K562 (cell line): ENCODE results near the gene GNRHR. TPM values are rescaled to one million over a fixed set of nuclear protein-coding genes. Genes with fewer than 3 reads are reported as not detected.

Experiments
- EGR1 ChIP-seq: fragments of 450-650 bp; conservative IDR thresholded peaks from 2 replicates; pipeline ENCODE4 v1.6.1; 2017; ENCODE audit warnings: mild to moderate bottlenecking
- ELF1 ChIP-seq: fragments of 200-800 bp; sonication (Bioruptor generic); IDR thresholded peaks from 2 replicates; pipeline ENCODE4 v1.6.1; 2016; ENCODE audit warnings: missing genetic modification characterization, missing compliant biosample characterization
- FOXK2 ChIP-seq, 2 experiments: fragments of 450-650 bp; IDR thresholded peaks in 1 of 2; conservative IDR thresholded peaks in 1 of 2; 2 replicates each; pipeline ENCODE4 v1.6.1; 2016; ENCODE audit warnings: low read depth in 2 of 2, mild to moderate bottlenecking in 1 of 2
- HDAC2 ChIP-seq: fragments of 450-650 bp; IDR thresholded peaks from 2 replicates; pipeline ENCODE4 v1.6.1; 2016; ENCODE audit warnings: mild to moderate bottlenecking
- HMG20B ChIP-seq: fragments of 250-450 bp; sonication (Bioruptor Pico); IDR thresholded peaks from 2 replicates; pipeline ENCODE4 v1.5.0; 2021; ENCODE audit warnings: mild to moderate bottlenecking
- HSF4 ChIP-seq: fragments of 250-450 bp; sonication (Bioruptor Pico); IDR thresholded peaks from 2 replicates; pipeline ENCODE4 v2.1.2; 2022; ENCODE audit warnings: mild to moderate bottlenecking, moderate library complexity, borderline replicate concordance
- MAFK ChIP-seq: IDR thresholded peaks from 2 replicates; pipeline ENCODE4 v1.6.1; 2011; ENCODE audit warnings: low read length, improper control_type of control experiment
- RAD21 ChIP-seq, 2 experiments: fragments of 250-450 bp in 1 of 2; fragments of 450-650 bp in 1 of 2; sonication (Bioruptor Pico) in 1 of 2; formaldehyde crosslinking in 1 of 2; IDR thresholded peaks in 1 of 2; conservative IDR thresholded peaks in 1 of 2; 2 replicates each; pipeline versions ENCODE4 v1.4.0 to v1.8.0; 2020 to 2022; ENCODE audit warnings: mild to moderate bottlenecking in 2 of 2, moderate library complexity in 1 of 2
- RAD51 ChIP-seq: fragments of 450-650 bp; IDR thresholded peaks from 2 replicates; pipeline ENCODE4 v1.7.1; 2016; ENCODE audit warnings: low read depth, mild to moderate bottlenecking, borderline replicate concordance
- SRF ChIP-seq, 2 experiments: fragments of 250-450, 450-650 bp in 1 of 2; sonication (Bioruptor Pico) in 1 of 2; sonication (generic) in 1 of 2; formaldehyde crosslinking; IDR thresholded peaks; 2 replicates each; pipeline versions ENCODE4 v1.5.0 to v1.5.1; 2020 to 2022; ENCODE audit warnings: mild to moderate bottlenecking in 1 of 2, missing genetic modification reagents in 1 of 2
- TAF15 ChIP-seq: fragments of 200-400 bp; formaldehyde crosslinking; IDR thresholded peaks from 2 replicates; pipeline ENCODE4 v1.6.1; 2017; ENCODE audit warnings: mild to moderate bottlenecking, low read depth, low read length, moderate library complexity
- TRIM24 ChIP-seq, 2 experiments: fragments of 450-650 bp; IDR thresholded peaks; 2 replicates each; pipeline ENCODE4 v1.6.1; 2016
- ZBTB8A ChIP-seq: fragments of 450-650 bp; IDR thresholded peaks from 2 replicates; pipeline ENCODE4 v1.6.1; 2018; ENCODE audit warnings: mild to moderate bottlenecking, moderate library complexity; ENCODE audit not compliant: partially characterized antibody
- ZEB2 ChIP-seq: fragments of 450-650 bp; IDR thresholded peaks from 2 replicates; pipeline ENCODE4 v1.6.1; 2016
- ZNF212 ChIP-seq: fragments of 450-650 bp; formaldehyde crosslinking; IDR thresholded peaks from 2 replicates; pipeline ENCODE4 v1.4.0; 2020; ENCODE audit warnings: mild to moderate bottlenecking
- ZNF41 ChIP-seq: fragments of 250-450 bp; sonication (Bioruptor Pico); conservative IDR thresholded peaks from 2 replicates; pipeline ENCODE4 v1.4.0; 2020; ENCODE audit warnings: mild to moderate bottlenecking
- ZNF57 ChIP-seq: fragments of 450-650 bp; formaldehyde crosslinking; IDR thresholded peaks from 2 replicates; pipeline ENCODE4 v1.4.0; 2020; ENCODE audit warnings: mild to moderate bottlenecking, moderate library complexity
- polyA plus RNA-seq, 8 experiments: library from polyadenylated mRNA; depleted of rRNA in 4 of 8; stranded (reverse) in 5 of 8; unstranded in 3 of 8; fragments of >200 nt; fragmentation: Nextera tagmentation in 2 of 8; fragmentation: Illumina TruSeq in 1 of 8; extraction: Ambion mirVana in 2 of 8; extraction: Trizol in 1 of 8; gene quantifications; 2 replicates each; pipeline versions ENCODE4 v1.2.1 to v1.2.3, GENCODE V29; 2011 to 2014; ENCODE audit warnings: inconsistent platforms in 1 of 8, missing spikeins in 1 of 8
- total RNA-seq, 7 experiments: library from RNA; depleted of rRNA in 6 of 7; stranded (reverse); fragments of >200 nt in 6 of 7; fragmentation: Illumina TruSeq in 2 of 7; extraction: Trizol in 2 of 7; gene quantifications; 2 replicates each; pipeline versions ENCODE4 v1.2.1 to v1.2.3, GENCODE V29; 2011 to 2021; ENCODE audit warnings: low replicate concordance in 1 of 7
- TF ChIP-seq, protein P1 (sequence below): fragments of 450-650 bp; IDR thresholded peaks from 2 replicates; pipeline ENCODE4 v1.6.1; 2016; ENCODE audit warnings: borderline replicate concordance
- TF ChIP-seq, protein P2 (sequence below): fragments of 250-450 bp; sonication (Bioruptor Pico); IDR thresholded peaks from 2 replicates; pipeline ENCODE4 v1.8.0; 2022; ENCODE audit warnings: moderate library complexity, mild to moderate bottlenecking, inconsistent platforms
- TF ChIP-seq, protein P3 (sequence below): sonication (generic); formaldehyde crosslinking; IDR thresholded peaks from 2 replicates; pipeline ENCODE4 v1.8.0; 2022; ENCODE audit warnings: mild to moderate bottlenecking, missing genetic modification reagents
- TF ChIP-seq, protein P4 (sequence below): fragments of 250-450 bp; sonication (Bioruptor Pico); IDR thresholded peaks from 2 replicates; pipeline ENCODE4 v1.4.0; 2020; ENCODE audit warnings: mild to moderate bottlenecking

The GNRHR gene
- total and polyA plus RNA-seq, 9 of the 15 experiments (the other 6 are each of a cell fraction or from before 2014, with no cell fraction given): 0.06 to 0.13 TPM; not detected in 7

DNA sequence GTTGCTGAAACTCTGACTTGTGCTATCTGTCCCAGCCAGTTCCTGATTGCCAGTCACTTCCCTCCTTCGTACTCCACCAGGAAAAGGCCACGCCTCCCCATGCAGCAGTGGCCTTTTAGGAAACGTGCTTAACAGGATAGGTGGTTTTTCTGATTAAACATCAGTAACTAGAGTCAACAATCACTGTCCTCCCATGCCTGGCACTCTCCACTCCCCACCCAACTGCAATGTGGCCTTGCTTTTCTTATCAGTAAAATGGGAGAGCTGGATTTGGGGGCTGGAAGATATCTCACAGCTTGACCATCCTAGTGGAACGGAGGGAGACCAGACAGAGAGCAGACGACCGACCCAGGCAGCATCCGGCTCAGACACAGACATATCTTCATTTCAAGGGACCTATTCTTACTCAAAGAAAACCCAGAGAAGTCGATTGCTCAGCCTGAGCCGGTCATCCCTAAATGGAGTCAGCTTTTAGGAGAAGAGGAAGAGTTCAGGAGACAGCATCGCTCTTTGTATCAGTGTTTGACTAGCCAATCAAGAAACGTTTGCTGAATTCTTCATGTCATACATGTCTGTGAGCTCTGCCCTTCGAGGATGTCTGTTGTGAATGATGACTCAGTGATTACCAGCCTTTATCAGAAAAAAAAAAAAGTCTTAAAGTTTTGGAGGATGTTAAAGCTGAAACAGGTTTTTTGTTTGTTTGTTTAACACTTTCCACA is 40.5 kb downstream of the GNRHR start (continued):
- TF ChIP-seq, protein P1, sequence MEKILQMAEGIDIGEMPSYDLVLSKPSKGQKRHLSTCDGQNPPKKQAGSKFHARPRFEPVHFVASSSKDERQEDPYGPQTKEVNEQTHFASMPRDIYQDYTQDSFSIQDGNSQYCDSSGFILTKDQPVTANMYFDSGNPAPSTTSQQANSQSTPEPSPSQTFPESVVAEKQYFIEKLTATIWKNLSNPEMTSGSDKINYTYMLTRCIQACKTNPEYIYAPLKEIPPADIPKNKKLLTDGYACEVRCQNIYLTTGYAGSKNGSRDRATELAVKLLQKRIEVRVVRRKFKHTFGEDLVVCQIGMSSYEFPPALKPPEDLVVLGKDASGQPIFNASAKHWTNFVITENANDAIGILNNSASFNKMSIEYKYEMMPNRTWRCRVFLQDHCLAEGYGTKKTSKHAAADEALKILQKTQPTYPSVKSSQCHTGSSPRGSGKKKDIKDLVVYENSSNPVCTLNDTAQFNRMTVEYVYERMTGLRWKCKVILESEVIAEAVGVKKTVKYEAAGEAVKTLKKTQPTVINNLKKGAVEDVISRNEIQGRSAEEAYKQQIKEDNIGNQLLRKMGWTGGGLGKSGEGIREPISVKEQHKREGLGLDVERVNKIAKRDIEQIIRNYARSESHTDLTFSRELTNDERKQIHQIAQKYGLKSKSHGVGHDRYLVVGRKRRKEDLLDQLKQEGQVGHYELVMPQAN: no peak; the same call in 1 of the 2 replicates
- TF ChIP-seq TRIM24 (IDR thresholded peaks at IDR 0.05) (0 out of 4 replicates have a peak, but pooled peaks of 1 of the 2 experiments have one; percentile 15), ZNF57 (no peak), TAF15 (no peak), ZEB2 (no peak; the same call in 1 of the 2 replicates), ELF1 (tag) (peak; percentile 67), FOXK2 (conservative IDR thresholded peaks at IDR 0.05 in 1 of 2, IDR thresholded peaks at IDR 0.05 in 1 of 2; ENCODE audit: low read depth in 2 of 2) (0 out of 4 replicates have a peak, but pooled peaks of 1 of the 2 experiments have one; percentile 39), ZNF41 (CRISPR knock-in tag) (no peak), HSF4 (CRISPR knock-in tag) (no peak), SRF (CRISPR knock-in tag; IDR thresholded peaks at IDR 0.05) (no peak), ZBTB8A (no peak), RAD51 (no peak), EGR1 (no peak), HMG20B (CRISPR knock-in tag) (no peak), RAD21 (CRISPR knock-in tag; conservative IDR thresholded peaks at IDR 0.05 in 1 of 2, IDR thresholded peaks at IDR 0.05 in 1 of 2) (no peak), HDAC2 (peak; percentile 82; the same call in 1 of the 2 replicates), ZNF212 (CRISPR knock-in tag) (no peak), MAFK (peak; percentile 65)
- TF ChIP-seq, protein P2, sequence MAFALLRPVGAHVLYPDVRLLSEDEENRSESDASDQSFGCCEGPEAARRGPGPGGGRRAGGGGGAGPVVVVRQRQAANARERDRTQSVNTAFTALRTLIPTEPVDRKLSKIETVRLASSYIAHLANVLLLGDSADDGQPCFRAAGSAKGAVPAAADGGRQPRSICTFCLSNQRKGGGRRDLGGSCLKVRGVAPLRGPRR (CRISPR knock-in tag): no peak
- TF ChIP-seq, protein P3, sequence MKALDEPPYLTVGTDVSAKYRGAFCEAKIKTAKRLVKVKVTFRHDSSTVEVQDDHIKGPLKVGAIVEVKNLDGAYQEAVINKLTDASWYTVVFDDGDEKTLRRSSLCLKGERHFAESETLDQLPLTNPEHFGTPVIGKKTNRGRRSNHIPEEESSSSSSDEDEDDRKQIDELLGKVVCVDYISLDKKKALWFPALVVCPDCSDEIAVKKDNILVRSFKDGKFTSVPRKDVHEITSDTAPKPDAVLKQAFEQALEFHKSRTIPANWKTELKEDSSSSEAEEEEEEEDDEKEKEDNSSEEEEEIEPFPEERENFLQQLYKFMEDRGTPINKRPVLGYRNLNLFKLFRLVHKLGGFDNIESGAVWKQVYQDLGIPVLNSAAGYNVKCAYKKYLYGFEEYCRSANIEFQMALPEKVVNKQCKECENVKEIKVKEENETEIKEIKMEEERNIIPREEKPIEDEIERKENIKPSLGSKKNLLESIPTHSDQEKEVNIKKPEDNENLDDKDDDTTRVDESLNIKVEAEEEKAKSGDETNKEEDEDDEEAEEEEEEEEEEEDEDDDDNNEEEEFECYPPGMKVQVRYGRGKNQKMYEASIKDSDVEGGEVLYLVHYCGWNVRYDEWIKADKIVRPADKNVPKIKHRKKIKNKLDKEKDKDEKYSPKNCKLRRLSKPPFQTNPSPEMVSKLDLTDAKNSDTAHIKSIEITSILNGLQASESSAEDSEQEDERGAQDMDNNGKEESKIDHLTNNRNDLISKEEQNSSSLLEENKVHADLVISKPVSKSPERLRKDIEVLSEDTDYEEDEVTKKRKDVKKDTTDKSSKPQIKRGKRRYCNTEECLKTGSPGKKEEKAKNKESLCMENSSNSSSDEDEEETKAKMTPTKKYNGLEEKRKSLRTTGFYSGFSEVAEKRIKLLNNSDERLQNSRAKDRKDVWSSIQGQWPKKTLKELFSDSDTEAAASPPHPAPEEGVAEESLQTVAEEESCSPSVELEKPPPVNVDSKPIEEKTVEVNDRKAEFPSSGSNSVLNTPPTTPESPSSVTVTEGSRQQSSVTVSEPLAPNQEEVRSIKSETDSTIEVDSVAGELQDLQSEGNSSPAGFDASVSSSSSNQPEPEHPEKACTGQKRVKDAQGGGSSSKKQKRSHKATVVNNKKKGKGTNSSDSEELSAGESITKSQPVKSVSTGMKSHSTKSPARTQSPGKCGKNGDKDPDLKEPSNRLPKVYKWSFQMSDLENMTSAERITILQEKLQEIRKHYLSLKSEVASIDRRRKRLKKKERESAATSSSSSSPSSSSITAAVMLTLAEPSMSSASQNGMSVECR (CRISPR knock-in tag): no peak
- TF ChIP-seq, protein P4, sequence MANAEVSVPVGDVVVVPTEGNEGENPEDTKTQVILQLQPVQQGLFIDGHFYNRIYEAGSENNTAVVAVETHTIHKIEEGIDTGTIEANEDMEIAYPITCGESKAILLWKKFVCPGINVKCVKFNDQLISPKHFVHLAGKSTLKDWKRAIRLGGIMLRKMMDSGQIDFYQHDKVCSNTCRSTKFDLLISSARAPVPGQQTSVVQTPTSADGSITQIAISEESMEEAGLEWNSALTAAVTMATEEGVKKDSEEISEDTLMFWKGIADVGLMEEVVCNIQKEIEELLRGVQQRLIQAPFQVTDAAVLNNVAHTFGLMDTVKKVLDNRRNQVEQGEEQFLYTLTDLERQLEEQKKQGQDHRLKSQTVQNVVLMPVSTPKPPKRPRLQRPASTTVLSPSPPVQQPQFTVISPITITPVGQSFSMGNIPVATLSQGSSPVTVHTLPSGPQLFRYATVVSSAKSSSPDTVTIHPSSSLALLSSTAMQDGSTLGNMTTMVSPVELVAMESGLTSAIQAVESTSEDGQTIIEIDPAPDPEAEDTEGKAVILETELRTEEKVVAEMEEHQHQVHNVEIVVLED (CRISPR knock-in tag): no peak
